ENCODE measurements around the gene PTGES2.
"Not testable (repeated sequence)": the region's sequence is repeated elsewhere in the genome, so short reads cannot be mapped to it uniquely, and the experiment has no call there.

Gene PTGES2

GRCh38 chr9:128136816-128137793, 9.6 kb upstream of the PTGES2 start:
- peak; percentile 66 for ATAC-seq
- TF ChIP-seq CSDC2 (CRISPR knock-in tag; IDR thresholded peaks at IDR 0.05) = no peak
- no peak for TF ChIP-seq ZFP3 (CRISPR knock-in tag; IDR thresholded peaks at IDR 0.05)
- TF ChIP-seq TCF4 (CRISPR knock-in tag; IDR thresholded peaks at IDR 0.05; ENCODE audit: borderline replicate concordance) = no peak
- no peak for TF ChIP-seq TSHZ2 (CRISPR knock-in tag; IDR thresholded peaks at IDR 0.05)
- TF ChIP-seq ESRRG (CRISPR knock-in tag; IDR thresholded peaks at IDR 0.05) = no peak
- TF ChIP-seq, protein P1, sequence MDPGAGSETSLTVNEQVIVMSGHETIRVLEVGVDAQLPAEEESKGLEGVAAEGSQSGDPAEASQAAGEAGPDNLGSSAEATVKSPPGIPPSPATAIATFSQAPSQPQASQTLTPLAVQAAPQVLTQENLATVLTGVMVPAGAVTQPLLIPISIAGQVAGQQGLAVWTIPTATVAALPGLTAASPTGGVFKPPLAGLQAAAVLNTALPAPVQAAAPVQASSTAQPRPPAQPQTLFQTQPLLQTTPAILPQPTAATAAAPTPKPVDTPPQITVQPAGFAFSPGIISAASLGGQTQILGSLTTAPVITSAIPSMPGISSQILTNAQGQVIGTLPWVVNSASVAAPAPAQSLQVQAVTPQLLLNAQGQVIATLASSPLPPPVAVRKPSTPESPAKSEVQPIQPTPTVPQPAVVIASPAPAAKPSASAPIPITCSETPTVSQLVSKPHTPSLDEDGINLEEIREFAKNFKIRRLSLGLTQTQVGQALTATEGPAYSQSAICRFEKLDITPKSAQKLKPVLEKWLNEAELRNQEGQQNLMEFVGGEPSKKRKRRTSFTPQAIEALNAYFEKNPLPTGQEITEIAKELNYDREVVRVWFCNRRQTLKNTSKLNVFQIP (CRISPR knock-in tag; IDR thresholded peaks at IDR 0.05; ENCODE audit: borderline replicate concordance, low read depth) = no peak
- no peak for TF ChIP-seq RARB (CRISPR knock-in tag; IDR thresholded peaks at IDR 0.05)
- no peak for TF ChIP-seq ZFP30 (CRISPR knock-in tag; IDR thresholded peaks at IDR 0.05)
- TF ChIP-seq GLIS3 (CRISPR knock-in tag; IDR thresholded peaks at IDR 0.05) = no peak
- no peak for TF ChIP-seq CREB5 (CRISPR knock-in tag; IDR thresholded peaks at IDR 0.05; ENCODE audit: low read depth)
- TF ChIP-seq BACH2 (CRISPR knock-in tag; IDR thresholded peaks at IDR 0.05; ENCODE audit: borderline replicate concordance) = no peak
- no peak for TF ChIP-seq ZNF8 (CRISPR knock-in tag; IDR thresholded peaks at IDR 0.05)
- TF ChIP-seq ISL1 (CRISPR knock-in tag; IDR thresholded peaks at IDR 0.05) = no peak
- no peak for TF ChIP-seq TOX (CRISPR knock-in tag; IDR thresholded peaks at IDR 0.05; ENCODE audit: borderline replicate concordance)
- no peak for TF ChIP-seq PPARA (CRISPR knock-in tag; IDR thresholded peaks at IDR 0.05; ENCODE audit: borderline replicate concordance)

DNA sequence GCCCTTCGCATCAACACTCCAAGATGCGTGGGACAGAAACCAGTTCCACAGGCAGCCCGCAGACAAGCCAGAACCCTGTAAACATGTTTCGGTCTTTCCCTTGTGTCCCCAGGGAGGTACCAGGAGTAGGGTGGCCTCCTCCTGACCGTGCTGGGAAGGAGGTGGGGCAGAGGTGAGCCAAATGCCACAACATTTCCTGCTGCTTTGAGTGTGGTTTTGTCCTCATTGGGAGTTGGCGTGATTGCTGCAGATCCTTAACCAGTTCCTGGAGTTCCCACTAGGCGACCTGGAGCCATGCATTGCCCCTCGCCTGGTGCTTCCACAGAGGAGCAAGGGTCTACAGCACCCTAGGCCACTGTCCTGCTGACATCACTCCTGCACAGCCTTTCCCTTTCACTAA, 8.0 kb upstream of the PTGES2 start:
- not testable (repeated sequence) for ATAC-seq

DNA sequence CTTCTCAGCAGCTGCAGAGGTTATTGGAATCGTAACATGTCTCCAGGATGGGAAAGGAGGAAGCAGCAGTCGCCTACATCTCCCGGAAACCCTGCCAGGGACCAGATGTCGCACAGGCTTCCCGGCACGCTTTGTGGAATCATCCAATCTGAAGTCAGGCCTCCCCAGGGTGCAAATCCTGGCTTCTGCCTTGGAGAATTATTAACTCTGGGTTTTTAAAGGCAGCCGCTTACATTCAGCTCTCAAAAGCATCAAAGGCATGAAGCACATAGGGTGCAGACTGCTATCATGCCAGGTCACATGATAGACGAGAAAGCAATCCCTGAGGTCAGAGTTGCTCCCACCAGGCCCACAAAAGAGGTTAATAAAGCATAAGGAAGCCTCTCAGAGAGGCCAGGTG, 4.6 kb upstream of the PTGES2 start:
- ATAC-seq = not testable (repeated sequence)

GRCh38 chr9:128131346-128131745, 3.8 kb upstream of the PTGES2 start:
- ATAC-seq = not testable (repeated sequence)

DNA sequence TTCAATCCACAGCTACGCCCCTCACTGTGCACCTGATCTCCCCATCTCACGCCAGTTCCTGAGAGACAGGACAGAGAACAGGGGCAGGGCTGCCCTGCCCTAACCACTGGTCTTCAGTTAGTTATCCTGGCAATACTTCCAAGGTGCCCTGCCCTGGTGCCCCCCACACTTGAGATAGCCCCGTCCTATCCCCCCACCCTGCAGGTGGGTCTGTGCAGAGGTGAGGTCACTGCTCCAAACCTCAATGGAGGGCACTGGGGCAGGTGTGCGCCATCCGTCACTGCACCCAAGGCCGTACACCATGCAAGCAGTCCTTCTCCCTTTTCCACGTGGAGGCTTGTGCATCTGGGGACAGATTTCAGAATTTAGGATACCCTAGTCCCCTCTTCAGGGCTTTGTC, 3.1 kb upstream of the PTGES2 start:
- not testable (repeated sequence) for ATAC-seq

DNA sequence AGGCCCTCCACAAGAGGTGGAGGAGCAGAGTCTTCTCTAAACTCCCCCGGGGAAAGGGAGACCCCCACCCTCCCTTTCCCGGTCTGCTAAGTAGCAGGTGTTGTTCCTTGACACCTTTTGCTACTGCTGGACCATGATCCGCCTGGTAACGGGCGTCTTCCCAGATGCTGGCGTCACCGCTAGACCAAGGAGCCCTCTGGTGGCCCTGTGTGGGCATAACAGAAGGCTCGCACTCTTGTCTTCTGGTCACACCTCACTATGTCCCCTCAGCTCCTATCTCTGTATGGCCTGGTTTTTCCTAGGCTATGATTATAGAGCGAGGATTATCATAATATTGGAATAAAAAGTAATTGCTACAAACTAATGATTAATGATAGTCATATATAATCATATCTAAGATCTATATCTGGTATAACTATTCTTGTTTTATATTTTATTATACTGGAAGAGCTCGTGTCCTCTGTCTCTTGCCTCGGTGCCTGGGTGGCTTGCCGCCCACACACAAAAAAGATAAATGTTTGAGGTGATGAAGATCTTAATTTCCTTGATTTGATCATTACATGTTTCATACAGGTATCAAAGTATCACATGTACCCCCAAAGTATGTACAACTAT, 2.6 kb upstream of the PTGES2 start:
- ATAC-seq = not testable (repeated sequence)

GRCh38 chr9:128128836-128129590, 1.5 kb upstream of the PTGES2 start:
- TF ChIP-seq ZNF8 (CRISPR knock-in tag; IDR thresholded peaks at IDR 0.05) (no peak), OSR1 (CRISPR knock-in tag; IDR thresholded peaks at IDR 0.05) (no peak), ZNF70 (CRISPR knock-in tag; IDR thresholded peaks at IDR 0.05) (no peak), GLIS3 (CRISPR knock-in tag; IDR thresholded peaks at IDR 0.05) (no peak), ARNTL (CRISPR knock-in tag; IDR thresholded peaks at IDR 0.05; ENCODE audit: borderline replicate concordance, low read depth) (no peak), ESRRG (CRISPR knock-in tag; IDR thresholded peaks at IDR 0.05) (no peak), PPARA (CRISPR knock-in tag; IDR thresholded peaks at IDR 0.05; ENCODE audit: borderline replicate concordance) (no peak), ISL1 (CRISPR knock-in tag; IDR thresholded peaks at IDR 0.05) (no peak)
- TF ChIP-seq, protein P1 (CRISPR knock-in tag; IDR thresholded peaks at IDR 0.05; ENCODE audit: borderline replicate concordance, low read depth) = no peak
- ATAC-seq = no peak

Data from SK-N-SH treated with all-trans-retinoic acid at 6 μM for 48 hours (cell line).